Measurements from ENCODE around the gene ATP6V0E1.

DNA sequence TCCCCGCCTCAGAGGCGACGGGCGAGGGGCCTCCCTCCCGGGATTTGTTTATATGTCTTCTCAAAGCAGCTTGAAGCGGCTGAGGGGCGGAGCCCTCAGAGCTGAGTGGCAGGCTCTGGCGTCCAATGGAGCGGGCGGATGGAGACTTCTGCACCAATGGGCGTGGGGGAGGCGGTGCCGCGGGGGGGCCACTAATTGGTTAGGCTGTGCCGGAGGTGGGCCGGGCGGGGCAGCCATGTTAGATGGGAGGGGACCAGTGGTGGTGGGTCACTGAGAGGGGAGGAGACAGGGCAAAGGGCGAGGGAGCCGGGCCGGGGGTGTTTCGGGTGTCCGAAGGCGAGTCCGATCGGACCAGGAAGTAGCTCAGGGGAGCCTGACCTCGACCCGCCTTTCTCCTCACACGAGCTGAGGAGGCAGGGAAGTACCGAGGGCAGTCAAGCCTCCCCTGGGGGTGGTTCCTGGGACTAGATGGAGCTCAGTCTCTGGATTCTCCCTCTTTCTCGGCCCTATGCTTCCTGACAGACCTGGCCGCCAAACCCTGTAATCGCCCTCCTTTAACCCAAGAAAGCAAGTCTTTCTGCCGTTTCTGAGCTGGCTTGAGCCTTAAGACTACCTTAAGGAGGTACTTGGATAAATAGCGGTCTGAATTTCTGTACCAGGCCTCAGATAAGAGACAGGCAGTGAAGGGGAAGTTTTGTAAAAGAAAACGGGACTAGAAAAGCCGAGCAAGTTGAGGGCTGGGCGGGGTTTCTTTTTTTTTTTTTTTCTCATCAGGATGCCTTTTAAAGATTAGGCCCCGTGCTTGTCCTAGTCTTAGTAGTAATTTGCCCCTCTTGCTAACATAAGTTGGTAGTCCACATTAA lies 73.7 kb downstream of the ATP6V0E1 start:
- TF ChIP-seq EGR1 (IDR thresholded peaks at IDR 0.05; ENCODE audit: low read depth) (no peak), POLR2A (IDR thresholded peaks at IDR 0.05; ENCODE audit: borderline replicate concordance, extremely low read depth, insufficient read depth, insufficient read length) (no peak), POLR2AphosphoS5 (IDR thresholded peaks at IDR 0.05; ENCODE audit: low read depth, low read length) (peak; percentile 65), EZH2 (IDR thresholded peaks at IDR 0.05) (no peak), SIN3A (IDR thresholded peaks at IDR 0.05; ENCODE audit: low read depth) (peak; percentile 54; the same call in 1 of the 2 replicates), SP1 (IDR thresholded peaks at IDR 0.05; ENCODE audit: low read depth) (peak; percentile 99)
- TF ChIP-seq, protein P1, sequence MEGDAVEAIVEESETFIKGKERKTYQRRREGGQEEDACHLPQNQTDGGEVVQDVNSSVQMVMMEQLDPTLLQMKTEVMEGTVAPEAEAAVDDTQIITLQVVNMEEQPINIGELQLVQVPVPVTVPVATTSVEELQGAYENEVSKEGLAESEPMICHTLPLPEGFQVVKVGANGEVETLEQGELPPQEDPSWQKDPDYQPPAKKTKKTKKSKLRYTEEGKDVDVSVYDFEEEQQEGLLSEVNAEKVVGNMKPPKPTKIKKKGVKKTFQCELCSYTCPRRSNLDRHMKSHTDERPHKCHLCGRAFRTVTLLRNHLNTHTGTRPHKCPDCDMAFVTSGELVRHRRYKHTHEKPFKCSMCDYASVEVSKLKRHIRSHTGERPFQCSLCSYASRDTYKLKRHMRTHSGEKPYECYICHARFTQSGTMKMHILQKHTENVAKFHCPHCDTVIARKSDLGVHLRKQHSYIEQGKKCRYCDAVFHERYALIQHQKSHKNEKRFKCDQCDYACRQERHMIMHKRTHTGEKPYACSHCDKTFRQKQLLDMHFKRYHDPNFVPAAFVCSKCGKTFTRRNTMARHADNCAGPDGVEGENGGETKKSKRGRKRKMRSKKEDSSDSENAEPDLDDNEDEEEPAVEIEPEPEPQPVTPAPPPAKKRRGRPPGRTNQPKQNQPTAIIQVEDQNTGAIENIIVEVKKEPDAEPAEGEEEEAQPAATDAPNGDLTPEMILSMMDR (IDR thresholded peaks at IDR 0.05 in 2 of 3, conservative IDR thresholded peaks at IDR 0.05 in 1 of 3; ENCODE audit: borderline replicate concordance in 1 of 3, insufficient read depth in 1 of 3, low read depth in 2 of 3, low read length in 2 of 3) = peak in 2 of 3 experiments; percentile 5 to 17; a peak in 1 of 6 replicates
- TF ChIP-seq, protein P2, sequence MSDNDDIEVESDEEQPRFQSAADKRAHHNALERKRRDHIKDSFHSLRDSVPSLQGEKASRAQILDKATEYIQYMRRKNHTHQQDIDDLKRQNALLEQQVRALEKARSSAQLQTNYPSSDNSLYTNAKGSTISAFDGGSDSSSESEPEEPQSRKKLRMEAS (IDR thresholded peaks at IDR 0.05) = no peak; the same call in 1 of the 2 replicates

All from HCT116 (cell line).